NCI-H69 (cell line): ENCODE measurements around the gene FAM53A.
"Not testable (repeated sequence)": the region's sequence is repeated elsewhere in the genome, so short reads cannot be mapped to it uniquely, and the experiment has no call there.

Source experiments
- DNase-seq: peaks from one replicate; lab custom pipeline; 2025; lab: John Stamatoyannopoulos, UW

FAM53A gene

DNA sequence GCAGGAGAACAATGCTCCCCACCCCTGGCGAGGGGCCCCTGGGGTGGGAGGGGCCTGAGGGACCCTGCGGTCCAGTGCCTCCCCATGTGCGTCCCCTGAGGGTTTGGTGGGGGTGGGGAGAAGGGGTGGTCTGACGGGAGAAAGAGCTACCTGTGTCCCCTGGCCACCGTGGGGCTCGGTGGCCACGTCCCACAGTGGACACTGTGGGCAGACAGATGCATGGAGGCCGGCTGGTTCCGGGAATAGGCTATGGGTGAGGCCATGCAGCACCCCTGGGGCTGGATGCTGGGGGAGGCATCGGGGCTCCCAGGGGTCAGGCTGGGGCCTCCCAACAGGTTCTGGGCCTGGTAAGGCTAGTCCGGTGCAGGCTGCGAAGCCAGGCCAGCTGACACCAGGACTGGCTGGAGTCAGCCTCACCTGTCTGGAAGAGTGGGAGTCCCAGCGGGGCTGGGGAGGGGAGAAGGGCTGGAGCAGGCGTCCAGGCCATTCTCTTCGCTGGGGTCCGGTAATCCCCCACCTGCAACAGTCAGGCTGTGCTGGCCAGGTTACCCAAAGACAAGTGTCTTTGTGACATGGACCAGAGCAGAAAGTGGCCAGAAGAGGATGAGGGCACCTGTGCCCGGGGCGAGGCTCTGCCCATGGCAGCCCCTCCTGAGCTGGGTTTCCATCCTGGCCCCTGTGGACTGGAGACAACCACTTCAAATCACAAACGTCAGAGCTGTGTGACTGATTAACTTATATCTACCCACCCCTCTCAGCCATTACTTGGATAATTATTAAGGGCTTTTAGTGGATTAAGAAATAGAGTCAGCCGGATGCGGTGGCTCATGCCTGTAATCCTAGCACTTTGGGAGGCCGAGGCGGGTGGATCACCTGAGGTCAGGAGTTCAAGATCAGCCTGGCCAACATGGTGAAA lies 1.4 kb upstream of the FAM53A start:
- DNase-seq, result no peak

DNA sequence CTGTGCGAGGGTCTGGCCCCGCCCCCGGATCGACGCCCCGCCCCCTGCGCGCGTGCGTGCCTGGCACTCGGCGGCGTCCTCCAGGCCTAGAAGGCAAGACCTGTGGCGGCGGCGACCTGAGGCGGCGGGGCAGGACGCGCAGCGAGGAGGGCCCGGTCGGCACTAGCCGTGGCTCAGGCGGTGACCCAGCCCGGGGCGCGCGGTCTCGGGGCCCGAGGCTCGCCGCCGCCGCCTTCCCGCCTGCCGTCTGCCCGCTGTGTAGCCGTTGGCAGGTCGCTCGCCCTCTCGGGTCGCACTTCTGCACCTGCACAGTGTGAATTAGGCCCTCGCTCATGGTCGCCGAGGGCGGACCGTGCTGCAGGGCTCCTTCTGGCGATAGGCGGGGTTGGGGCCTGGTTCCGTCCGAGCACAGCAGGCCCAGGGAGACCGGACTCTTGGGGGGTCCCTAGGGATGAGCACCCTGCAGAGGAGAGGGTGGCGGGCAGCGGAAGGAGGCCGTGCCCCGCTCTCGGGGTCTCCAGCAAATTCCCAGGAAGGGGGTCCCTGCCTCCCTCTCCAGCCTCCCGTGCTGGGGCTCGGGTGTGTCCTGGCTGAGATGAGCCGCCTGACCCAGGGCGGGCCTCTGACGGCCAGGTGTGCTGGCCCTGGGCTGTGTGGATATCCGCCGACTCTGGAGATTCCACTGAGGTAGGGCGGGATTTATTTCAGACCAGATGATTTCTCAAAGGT lies 557 bp upstream of the FAM53A start:
- DNase-seq, result no peak

DNA sequence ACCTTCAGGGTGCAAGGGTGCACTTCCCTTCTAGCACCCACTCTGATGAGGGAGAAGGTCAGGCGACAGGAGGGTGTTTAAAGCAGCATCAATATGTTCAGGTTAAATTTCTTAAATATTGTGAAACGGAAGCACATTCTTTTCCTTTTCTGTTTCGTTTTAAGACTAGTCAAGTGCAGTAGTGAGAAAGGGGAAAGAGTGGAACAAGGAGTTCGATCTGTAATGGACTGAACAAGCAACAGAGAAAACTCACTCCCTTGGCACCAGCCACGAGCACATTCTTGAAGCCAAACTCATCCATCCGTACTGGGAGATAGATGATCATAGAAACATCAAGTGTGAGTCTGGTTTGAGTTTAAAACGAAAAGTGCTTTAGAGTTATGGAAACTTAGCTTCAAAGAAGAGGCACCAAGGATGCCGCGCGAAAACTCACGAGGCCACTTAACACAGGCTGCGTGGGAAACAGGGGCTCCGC lies 815 bp downstream of the FAM53A start:
- no peak for DNase-seq

DNA sequence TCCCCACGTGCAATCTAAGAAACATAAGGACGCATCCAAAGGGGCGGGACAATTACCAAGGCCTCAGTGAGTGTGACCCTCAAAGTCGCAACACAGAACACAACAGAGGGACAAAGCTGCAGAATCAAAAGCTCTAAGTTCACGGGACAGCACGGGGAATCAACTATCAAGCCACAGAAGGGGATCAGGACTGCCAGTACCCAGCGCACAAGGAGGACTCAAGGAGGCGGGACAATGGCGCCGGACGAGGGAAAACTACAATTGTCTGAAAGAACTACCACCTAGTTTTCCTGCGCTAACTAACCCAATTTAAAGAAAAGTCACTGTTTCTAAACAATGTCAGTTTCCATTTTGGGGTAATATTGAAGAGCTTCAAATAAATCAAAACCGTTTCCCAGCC lies 1.3 kb downstream of the FAM53A start:
- DNase-seq, result no peak

DNA sequence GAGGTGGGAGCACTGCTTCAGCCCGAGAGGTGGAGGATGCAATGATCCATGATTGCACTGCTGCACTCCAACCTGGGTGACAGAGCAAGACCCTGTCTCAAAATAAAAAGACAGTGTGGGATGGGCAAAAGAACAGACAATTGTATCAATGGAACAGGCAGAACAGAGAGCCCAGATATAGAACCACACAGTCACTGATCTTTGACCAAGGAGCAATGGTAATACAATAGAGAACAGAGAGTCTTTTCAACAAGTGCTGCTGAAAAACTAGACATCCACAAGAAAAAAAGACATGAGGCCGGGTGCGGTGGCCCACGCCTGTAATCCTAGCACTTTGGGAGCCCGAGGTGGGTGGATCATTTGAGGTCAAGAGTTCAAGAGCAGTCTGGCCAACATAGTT lies 5.9 kb downstream of the FAM53A start:
- no peak for DNase-seq

DNA sequence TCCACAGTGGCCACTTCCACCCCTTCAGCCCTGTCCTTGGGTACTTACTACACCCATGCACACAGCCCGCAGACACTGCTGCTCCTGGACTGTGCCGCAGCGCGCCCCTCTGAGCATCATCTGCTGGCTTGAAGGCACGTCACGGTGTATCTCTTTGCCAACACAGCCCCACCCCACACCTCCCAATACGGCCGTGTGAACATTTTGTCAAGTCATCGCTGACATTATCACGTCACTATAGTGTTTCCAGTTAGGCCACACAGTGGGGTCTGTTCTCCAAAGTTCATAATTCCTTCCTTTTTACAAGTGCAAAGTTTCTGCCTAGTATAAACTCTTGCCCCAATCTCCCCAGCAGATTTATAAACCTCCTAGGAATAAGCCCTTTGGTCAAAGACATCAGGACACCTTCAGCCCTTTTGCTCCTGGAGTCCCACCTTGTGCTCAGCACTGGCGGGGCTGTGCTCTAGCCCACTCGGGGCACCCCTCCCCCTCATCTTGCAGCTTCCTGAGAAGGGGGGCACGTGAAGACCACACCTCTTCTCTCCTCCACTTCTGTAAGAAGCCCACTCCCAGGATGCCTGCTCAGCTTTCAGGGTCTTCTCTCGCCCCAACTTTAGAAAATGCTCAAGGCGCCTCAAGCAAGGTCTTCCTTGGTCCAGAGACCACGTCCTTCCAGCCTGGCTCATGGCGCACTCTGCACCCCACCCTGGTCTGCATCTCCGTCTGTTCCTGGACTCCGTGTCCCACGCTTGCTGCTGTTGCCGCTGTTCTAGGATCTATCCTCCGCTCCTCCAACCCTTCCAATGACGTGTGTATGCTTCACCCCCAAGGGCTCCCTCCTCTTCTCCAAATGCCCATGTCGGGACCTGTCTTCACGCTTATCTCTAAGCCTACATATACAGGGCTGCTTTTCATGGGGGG lies 7.2 kb downstream of the FAM53A start:
- no peak for DNase-seq

DNA sequence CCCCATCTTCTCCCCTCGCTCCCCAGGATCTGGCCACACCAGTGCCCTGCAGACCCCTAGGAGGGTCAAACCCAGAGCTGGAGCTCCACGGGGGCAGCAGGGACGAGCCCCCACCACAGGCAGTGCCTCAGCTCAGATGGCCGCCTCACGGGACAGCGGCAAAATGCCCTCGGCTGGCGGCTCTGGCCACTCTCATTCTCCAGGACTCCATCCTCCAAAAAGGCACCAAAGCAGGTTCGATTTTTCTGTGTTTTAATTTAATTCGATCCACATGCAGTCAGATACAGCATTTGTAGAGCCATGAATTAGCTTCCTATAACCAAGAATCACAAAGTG lies 8.3 kb downstream of the FAM53A start:
- no peak for DNase-seq

DNA sequence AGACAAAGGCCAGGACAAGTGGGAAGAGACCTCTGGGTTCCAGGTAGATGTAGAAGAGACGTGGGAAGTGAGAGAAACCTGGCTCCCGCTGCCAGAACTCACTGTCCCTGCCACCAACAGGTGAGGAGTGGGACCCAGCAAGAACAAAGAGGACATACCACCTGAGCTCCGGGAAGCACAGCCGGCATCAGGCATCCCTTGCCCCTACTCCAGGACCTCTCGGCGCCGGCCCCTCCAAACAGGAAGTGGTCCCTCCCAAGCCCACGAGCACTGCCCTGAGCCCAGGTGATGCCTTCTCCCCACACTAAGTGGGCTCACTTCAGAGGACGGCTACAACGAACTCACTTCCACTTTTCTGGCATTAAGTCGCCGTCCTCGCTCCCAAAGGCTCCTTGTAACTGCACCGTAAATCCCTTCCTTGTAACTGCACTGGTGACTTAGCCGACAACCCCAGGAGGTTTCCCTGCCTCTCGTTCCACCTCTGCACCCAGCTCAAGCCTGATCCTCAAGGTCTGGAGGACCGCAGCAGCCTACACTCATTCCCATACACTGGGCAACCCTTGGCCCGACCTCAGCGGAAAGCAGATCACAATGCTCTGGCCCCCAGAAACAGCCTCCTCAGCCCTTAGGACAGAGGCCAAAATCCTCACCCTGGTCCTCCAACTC lies 8.8 kb downstream of the FAM53A start:
- no peak for DNase-seq

DNA sequence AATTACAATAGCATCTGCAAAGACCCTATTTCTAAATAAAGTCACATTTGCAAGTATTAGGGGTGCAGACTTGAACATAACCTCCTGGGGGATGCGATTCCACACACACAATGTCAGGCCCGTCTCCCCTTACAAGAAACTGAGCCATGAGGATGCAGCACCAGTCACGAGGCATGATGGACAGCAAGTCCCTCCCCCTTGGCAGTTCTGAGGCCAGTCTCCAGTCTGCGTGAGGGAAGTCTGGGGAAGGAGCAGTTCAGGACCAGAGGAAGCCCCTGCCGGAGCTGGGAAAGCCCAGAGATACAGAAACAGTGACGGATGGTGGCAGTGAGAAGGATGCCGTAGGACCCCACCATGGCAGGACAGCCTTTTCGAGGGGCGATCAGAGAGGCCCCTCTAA lies 9.4 kb downstream of the FAM53A start:
- no peak for DNase-seq

DNA sequence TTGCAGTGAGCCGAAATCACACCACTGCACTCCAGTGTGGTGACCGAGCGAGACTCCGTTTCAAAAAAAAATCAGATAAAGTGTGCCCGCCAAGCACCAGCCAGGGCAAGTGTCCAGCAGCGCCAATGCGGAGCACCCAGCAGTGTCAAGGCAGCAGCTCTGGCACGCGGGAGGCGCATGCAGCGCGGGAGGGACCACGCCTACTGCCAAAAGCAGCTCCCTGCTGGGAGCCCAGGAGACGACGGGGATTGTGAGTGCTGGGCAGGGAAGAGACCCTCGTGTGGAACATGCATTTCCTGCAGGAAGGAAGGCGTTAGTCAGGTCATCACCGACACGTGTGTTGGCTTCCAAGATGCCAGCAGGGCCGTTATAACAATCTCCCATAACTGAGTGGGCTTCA lies 10.4 kb downstream of the FAM53A start:
- DNase-seq, result peak; percentile 3

DNA sequence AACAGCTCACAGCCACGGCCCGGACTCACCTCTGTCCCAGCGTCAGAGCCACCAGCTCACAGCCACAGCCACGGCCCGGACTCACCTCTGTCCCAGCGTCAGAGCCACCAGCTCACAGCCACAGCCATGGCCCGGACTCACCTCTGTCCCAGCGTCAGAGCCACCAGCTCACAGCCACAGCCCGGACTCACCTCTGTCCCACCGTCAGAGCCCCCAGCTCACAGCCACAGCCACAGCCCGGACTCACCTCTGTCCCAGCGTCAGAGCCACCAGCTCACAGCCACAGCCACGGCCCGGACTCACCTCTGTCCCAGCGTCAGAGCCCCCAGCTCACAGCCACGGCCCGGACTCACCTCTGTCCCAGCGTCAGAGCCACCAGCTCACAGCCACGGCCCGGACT lies 13.1 kb downstream of the FAM53A start:
- DNase-seq, result not testable (repeated sequence)

DNA sequence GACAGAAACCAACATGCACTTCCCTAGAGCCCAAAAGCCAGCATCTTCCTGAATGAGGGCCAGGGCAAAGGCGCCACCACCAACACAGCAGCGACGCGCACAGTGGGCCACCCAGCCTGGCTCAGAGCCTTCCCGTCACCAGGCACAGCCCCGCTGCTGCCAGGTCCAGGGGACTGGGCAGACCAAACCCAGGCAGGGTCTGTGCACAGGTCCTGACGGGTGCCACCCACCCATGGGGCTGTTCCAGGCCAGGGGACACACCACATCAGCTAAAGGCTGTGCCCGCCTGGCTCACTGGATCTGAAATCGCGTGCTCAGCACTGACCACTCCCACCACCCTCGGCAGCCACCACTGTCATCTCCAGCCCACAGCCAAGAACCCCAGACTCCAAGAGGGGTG lies 13.8 kb downstream of the FAM53A start:
- no peak for DNase-seq

DNA sequence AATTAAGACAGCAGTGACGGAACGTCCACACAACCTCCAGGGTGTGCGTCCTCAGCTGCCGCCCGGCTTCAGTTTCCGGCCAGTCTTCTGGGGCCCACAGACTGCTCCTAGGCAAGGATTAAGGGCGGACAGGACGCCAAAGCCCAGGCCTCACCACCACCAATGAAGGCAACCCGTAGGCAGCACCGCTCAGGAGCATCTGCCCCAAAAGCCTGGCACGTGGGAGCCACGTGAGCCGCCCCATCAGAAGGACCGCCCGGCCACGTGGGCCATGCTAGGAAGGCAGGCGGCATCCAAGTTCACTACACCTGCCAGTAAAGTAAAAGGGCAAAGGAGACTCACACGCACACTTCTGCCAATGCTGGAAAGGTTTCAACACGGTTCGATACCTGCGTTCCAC lies 14.3 kb downstream of the FAM53A start:
- no peak for DNase-seq

DNA sequence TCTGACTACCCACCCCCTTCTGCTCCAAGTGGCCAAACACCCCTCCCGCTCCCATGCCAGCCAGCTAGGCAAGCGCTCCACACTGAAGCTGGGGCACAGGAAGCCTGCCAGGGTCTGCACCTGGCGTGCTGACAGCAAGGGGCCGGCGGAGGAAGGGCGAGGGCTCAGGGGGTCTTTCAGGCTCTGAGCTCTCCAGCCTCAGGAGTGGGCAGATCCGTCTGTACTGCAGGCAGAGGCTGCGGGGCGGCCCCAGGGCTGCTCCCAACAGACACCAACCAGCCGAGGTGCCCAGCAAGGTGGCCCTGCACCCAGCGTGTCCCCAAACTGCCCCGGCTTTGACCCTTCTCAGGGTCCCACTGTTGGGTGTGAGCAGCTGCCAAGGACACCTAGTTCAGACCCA lies 14.8 kb downstream of the FAM53A start:
- DNase-seq, result no peak

DNA sequence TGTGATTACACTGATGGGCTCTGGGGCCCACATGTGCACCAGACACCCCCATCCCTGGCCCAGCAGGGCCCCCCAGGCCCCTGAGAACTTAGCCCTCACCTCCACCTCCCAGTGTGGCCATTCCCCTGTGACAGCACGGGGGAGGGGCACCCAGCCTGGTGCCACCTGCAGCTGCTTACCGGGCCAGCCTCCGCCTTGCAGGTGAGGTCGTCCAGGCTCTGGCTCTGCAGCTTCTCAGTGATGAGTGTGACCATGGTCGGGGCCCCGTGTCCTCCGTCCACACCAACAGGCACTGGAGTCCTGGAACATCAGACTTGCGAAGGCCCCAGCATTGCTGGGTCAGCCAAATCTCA lies 15.6 kb downstream of the FAM53A start:
- no peak for DNase-seq

DNA sequence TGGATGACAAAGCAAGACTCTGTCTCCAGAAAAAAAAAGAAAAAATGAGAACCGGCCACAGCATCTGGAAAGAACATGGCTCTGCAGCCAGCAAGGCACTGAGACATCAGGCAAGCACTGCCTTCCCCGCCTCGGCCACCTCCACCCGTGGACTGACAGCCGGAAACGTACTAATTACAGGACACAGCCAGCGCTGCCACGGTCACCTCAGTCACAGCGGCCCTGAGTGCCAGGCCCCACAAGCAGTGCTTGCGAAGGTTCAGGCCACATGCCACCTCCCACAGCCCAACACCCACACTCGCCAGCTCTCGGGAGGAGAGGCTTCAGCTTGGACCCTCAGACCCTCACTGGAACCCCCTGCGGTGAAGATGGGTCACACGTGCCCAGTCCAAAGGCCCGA lies 16.8 kb downstream of the FAM53A start:
- no peak for DNase-seq

DNA sequence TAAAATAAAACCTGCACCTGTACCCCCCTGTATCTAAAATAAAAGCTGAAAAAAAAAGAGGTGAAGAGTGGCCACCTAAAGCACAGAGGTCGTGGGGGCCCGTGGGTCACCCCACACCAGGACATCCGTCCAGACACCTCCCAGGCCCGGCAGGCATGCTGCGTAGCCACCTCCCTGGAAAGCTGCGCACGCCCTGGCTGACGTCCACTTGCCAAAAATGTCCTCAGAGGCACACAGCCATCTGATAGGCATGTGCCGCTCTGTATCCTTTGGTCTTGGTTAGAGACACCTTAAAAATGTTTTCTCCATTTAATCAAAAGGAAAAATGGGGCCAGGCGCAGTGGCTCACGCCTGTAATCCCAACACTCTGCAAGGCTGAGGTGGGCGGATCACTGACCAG lies 17.7 kb downstream of the FAM53A start:
- DNase-seq, result no peak

DNA sequence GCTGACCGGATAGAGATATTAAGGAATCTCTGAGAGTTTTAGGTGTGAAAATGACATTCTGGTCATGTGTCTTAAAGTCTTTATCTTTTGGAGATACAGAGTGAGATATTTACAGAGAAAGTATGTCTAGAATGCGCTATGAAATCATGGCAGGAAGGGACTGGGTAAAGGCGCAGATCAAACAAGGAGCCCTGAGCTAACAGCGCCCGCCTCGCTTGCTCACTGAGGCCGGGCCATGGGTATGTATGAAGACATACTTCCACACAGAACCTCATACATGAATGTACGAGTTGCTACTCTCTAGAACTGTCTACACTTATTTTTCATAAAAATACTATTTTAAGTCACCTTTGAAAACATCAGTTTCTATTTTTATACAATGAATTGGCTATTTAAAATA lies 20.0 kb downstream of the FAM53A start:
- no peak for DNase-seq

DNA sequence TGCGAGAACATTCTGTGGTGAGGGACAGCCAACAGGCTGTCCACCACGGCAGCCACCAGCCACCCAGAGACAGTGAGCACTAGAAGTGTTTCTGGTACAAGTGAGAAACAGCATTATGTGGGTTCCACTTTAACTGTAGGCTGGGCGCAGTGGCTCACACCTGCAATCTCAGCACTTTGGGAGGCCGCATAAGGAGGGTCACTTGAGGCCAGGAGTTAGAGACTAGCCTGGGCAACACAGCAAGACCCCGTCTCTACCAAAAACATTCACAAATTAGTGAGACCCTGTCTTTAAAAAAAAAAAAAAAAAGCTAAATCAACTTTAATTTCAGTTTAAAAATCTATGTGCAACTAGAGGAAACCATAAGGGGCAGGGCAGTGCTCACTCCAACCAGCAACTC lies 20.6 kb downstream of the FAM53A start:
- DNase-seq, result no peak

DNA sequence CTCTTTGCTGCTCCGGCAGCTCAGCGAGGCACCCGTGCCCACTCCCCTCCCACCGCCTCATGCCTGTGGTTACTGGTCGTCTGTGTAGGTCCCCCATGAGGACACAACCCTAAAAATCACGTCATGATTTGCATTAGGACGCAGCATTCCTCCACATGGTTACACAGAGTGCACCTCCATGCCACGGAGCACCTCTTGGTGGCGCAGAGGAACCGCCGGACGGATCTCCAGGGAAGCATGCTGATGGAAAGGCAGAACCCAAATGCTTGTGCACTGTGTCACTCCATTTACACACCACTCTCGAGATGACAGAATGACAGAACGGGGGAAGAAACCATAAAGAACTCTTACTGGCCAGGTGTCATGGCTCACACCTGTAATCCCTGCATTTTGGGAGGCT lies 22.4 kb downstream of the FAM53A start:
- peak; percentile 4 for DNase-seq

DNA sequence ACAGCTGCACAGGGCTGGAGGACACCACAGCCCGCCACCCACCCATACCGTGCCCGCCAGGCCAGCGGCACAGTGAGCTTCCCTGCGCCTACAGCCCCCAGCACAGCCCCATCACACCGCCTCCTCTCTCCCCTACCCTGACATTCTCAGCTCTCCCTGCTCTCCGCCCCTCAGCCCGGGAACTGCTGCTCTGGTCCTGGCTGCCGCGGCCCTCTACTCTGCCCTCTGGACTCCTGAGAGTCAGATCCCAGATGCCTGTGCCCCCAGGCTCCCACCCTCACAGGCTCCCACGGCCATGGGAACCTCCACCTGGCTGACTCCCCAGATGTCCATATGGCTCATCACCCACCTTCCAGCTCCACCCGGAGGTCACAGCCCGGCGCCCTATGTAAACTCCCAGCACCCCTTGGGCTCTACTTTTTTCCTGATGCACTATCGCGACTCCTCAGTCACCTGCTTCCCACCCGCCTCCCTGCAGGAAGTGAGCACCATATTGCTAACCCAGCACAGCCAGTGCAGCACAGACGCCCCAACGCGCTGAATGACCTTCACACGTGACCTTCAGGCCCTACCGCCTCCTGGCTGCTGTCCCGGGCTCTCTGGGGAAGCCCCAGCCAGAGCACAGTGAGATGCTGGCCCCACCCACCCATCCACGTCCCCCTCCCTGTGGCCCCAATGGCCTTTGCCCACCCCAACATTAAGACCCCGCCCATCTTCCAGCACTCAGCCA lies 23.0 kb downstream of the FAM53A start:
- DNase-seq, result no peak
